IPS-15b (cell line): ENCODE data around the gene EIF4E3.

ENCODE experiments used
- H3K27me3 ChIP-seq: one replicate; pipeline ENCODE4 v1.6.1; 2013; ENCODE audit warnings: low read length; ENCODE audit not compliant: control insufficient read depth, insufficient read depth
- H3K36me3 ChIP-seq: one replicate; pipeline ENCODE4 v1.6.1; 2013; ENCODE audit warnings: low read length; ENCODE audit not compliant: control insufficient read depth, insufficient read depth
- H3K4me1 ChIP-seq: one replicate; pipeline ENCODE4 v1.6.1; 2013; ENCODE audit warnings: mild to moderate bottlenecking, low read length; ENCODE audit not compliant: control insufficient read depth, insufficient read depth
- H3K4me3 ChIP-seq: one replicate; pipeline ENCODE4 v1.5.1; 2013; ENCODE audit warnings: low read depth, low read length
- H3K9ac ChIP-seq: one replicate; pipeline ENCODE4 v1.6.1; 2013; ENCODE audit warnings: low read depth, mild to moderate bottlenecking, low read length
- H3K9me3 ChIP-seq: one replicate; pipeline ENCODE4 v1.6.1; 2013; ENCODE audit warnings: mild to moderate bottlenecking, low read length; ENCODE audit not compliant: control insufficient read depth, insufficient read depth

The EIF4E3 gene

GRCh38 chr3:71657831-71658530, 67.2 kb downstream of the EIF4E3 start:
- no peak overlapping the region for H3K9ac ChIP-seq
- no peak overlapping the region for H3K4me3 ChIP-seq
- H3K9me3 ChIP-seq = no peaks in the 10 kb centered on the region
- peaks cover 15% of the 10 kb centered on the region for H3K4me1 ChIP-seq
- H3K27me3 ChIP-seq = no peaks in the 10 kb centered on the region
- no peaks in the 10 kb centered on the region for H3K36me3 ChIP-seq

- H3K9ac ChIP-seq = no peak overlapping the region
- no peak overlapping the region for H3K4me3 ChIP-seq
- no peaks in the 10 kb centered on the region for H3K27me3 ChIP-seq
- H3K36me3 ChIP-seq = no peaks in the 10 kb centered on the region
- H3K9me3 ChIP-seq = no peaks in the 10 kb centered on the region
- peaks cover 16% of the 10 kb centered on the region for H3K4me1 ChIP-seq
These were observed 70.1 kb downstream of the EIF4E3 start for GRCh38 chr3:71655061-71655460.

- Histone ChIP-seq H3K36me3 (no peaks in the 10 kb centered on the region), H3K4me3 (no peak overlapping the region)
These were observed 71.8 kb downstream of the EIF4E3 start for GRCh38 chr3:71653414-71653807.

GRCh38 chr3:71652781-71653413, 72.3 kb downstream of the EIF4E3 start:
- Histone ChIP-seq H3K36me3 (no peaks in the 10 kb centered on the region), H3K27me3 (no peaks in the 10 kb centered on the region), H3K4me1 (peaks cover 16% of the 10 kb centered on the region), H3K4me3 (no peak overlapping the region), H3K9ac (no peak overlapping the region), H3K9me3 (no peaks in the 10 kb centered on the region)

More at GRCh38 chr3:71653414-71653807, 71.8 kb downstream of the EIF4E3 start:
- Histone ChIP-seq H3K4me1 (peaks cover 16% of the 10 kb centered on the region), H3K9me3 (no peaks in the 10 kb centered on the region), H3K27me3 (no peaks in the 10 kb centered on the region), H3K9ac (no peak overlapping the region)

- H3K27me3 ChIP-seq = no peaks in the 10 kb centered on the region
- no peaks in the 10 kb centered on the region for H3K36me3 ChIP-seq
- no peak overlapping the region for H3K4me3 ChIP-seq
- H3K9ac ChIP-seq = no peak overlapping the region
- no peaks in the 10 kb centered on the region for H3K9me3 ChIP-seq
- peaks cover 16% of the 10 kb centered on the region for H3K4me1 ChIP-seq
These were observed 73.6 kb downstream of the EIF4E3 start for GRCh38 chr3:71651625-71652024.

- H3K36me3 ChIP-seq = no peaks in the 10 kb centered on the region
- no peaks in the 10 kb centered on the region for H3K27me3 ChIP-seq
- H3K9ac ChIP-seq = no peak overlapping the region
- H3K4me3 ChIP-seq = no peak overlapping the region
- H3K9me3 ChIP-seq = no peaks in the 10 kb centered on the region
- H3K4me1 ChIP-seq = peaks cover 16% of the 10 kb centered on the region
These were observed 74.8 kb downstream of the EIF4E3 start for GRCh38 chr3:71650372-71650771.

- H3K9me3 ChIP-seq = no peaks in the 10 kb centered on the region
- no peaks in the 10 kb centered on the region for H3K36me3 ChIP-seq
- H3K4me1 ChIP-seq = peaks cover 15% of the 10 kb centered on the region
- H3K27me3 ChIP-seq = no peaks in the 10 kb centered on the region
- H3K4me3 ChIP-seq = no peak overlapping the region
- H3K9ac ChIP-seq = no peak overlapping the region
These were observed 75.4 kb downstream of the EIF4E3 start for GRCh38 chr3:71649757-71650156.

GRCh38 chr3:71647751-71648150, 77.5 kb downstream of the EIF4E3 start:
- Histone ChIP-seq H3K4me3 (no peak overlapping the region), H3K9ac (no peak overlapping the region), H3K4me1 (no peaks in the 10 kb centered on the region), H3K9me3 (no peaks in the 10 kb centered on the region), H3K36me3 (no peaks in the 10 kb centered on the region), H3K27me3 (no peaks in the 10 kb centered on the region)

GRCh38 chr3:71646971-71647370, 78.2 kb downstream of the EIF4E3 start:
- no peak overlapping the region for H3K9ac ChIP-seq

GRCh38 chr3:71645140-71645539, 80.1 kb downstream of the EIF4E3 start:
- Histone ChIP-seq H3K27me3 (no peaks in the 10 kb centered on the region), H3K4me3 (no peak overlapping the region), H3K4me1 (no peaks in the 10 kb centered on the region), H3K36me3 (no peaks in the 10 kb centered on the region), H3K9me3 (no peaks in the 10 kb centered on the region), H3K9ac (no peak overlapping the region)

More at GRCh38 chr3:71646971-71647370, 78.2 kb downstream of the EIF4E3 start:
- Histone ChIP-seq H3K9me3 (no peaks in the 10 kb centered on the region), H3K36me3 (no peaks in the 10 kb centered on the region), H3K4me1 (no peaks in the 10 kb centered on the region), H3K27me3 (no peaks in the 10 kb centered on the region), H3K4me3 (no peak overlapping the region)

GRCh38 chr3:71641674-71642073, 83.5 kb downstream of the EIF4E3 start:
- H3K9ac ChIP-seq = no peak overlapping the region
- H3K4me3 ChIP-seq = no peak overlapping the region
- H3K27me3 ChIP-seq = no peaks in the 10 kb centered on the region
- H3K9me3 ChIP-seq = no peaks in the 10 kb centered on the region
- H3K36me3 ChIP-seq = no peaks in the 10 kb centered on the region
- H3K4me1 ChIP-seq = no peaks in the 10 kb centered on the region

- H3K9ac ChIP-seq = no peak overlapping the region
- no peaks in the 10 kb centered on the region for H3K9me3 ChIP-seq
- H3K27me3 ChIP-seq = no peaks in the 10 kb centered on the region
- no peaks in the 10 kb centered on the region for H3K36me3 ChIP-seq
- H3K4me1 ChIP-seq = no peaks in the 10 kb centered on the region
- H3K4me3 ChIP-seq = no peak overlapping the region
These were observed 84.7 kb downstream of the EIF4E3 start for GRCh38 chr3:71640331-71640983.
